ENCODE results near the gene SULT6B1. TPM values are rescaled to one million over a fixed set of nuclear protein-coding genes. Genes with fewer than 3 reads are reported as not detected.
"Not testable (repeated sequence)": the region's sequence is repeated elsewhere in the genome, so short reads cannot be mapped to it uniquely, and the experiment has no call there.

Gene SULT6B1
- total RNA-seq, 2 experiments from 2014 or later: not detected

GRCh38 chr2:37198681-37199065, 10.2 kb upstream of the SULT6B1 start:
- peaks cover 35% of the 10 kb centered on the region for H3K36me3 Mint-ChIP-seq (ENCODE audit: low read depth)

GRCh38 chr2:37196320-37197195, 8.1 kb upstream of the SULT6B1 start, which contains the start of gene CEBPZOS:
CEBPZOS (plus strand) TSS chr2:37196496; CDS start chr2:37199705, 3,209 bp downstream.
- ATAC-seq (peak; percentile 88), DNase-seq (peak; percentile 92)
- peaks cover 39% of the 10 kb centered on the region for H3K4me1 Mint-ChIP-seq (ENCODE audit: low read depth)
- no peaks in the 10 kb centered on the region for H3K27me3 Mint-ChIP-seq
- CTCF ChIA-PET: interaction anchor here (0.7 to 1.5 kb wide), 3 partner anchors 10 to 35 kb away, joined by 3 to 5 read pairs (median 3); partner anchors contain the start of genes CEBPZ and NDUFAF7
- TF ChIP-seq CTCF (IDR thresholded peaks at IDR 0.05): no peak
- H3K27ac Mint-ChIP-seq: peak within 1 kb of the TSS; percentile 97
- POLR2A ChIA-PET: interaction anchor here (0.6 to 1.1 kb wide), 3 partner anchors 39 to 56 kb away, joined by 4 to 5 read pairs (median 4); partner anchors contain the start of gene EIF2AK2
- intact Hi-C loops (cut with micrococcal nuclease): loop anchor here (5.0 kb wide), 1 partner anchor 36 kb away; the partner anchor contains the start of genes CEBPZ and NDUFAF7
- H3K36me3 Mint-ChIP-seq (ENCODE audit: low read depth): peaks cover 18% of the 10 kb centered on the region
- peak within 1 kb of the TSS; percentile 96 for H3K4me3 Mint-ChIP-seq
- no peaks in the 10 kb centered on the region for H3K9me3 Mint-ChIP-seq

More at GRCh38 chr2:37198681-37199065, 10.2 kb upstream of the SULT6B1 start:
- CTCF ChIA-PET: interaction anchor here (0.6 to 1.0 kb wide), 2 partner anchors 30 to 239 kb away, joined by 3 to 7 read pairs; no protein-coding TSS in a partner anchor
- POLR2A ChIA-PET: interaction anchor here (1.0 to 2.4 kb wide), 2 partner anchors 33 to 42 kb away, joined by 4 to 8 read pairs; partner anchors contain the start of genes CEBPZ, EIF2AK2 and NDUFAF7
- ATAC-seq: no peak
- no peak overlapping the region for H3K27ac Mint-ChIP-seq
- TF ChIP-seq CTCF (IDR thresholded peaks at IDR 0.05): no peak
- no peak for DNase-seq
- H3K27me3 Mint-ChIP-seq: no peaks in the 10 kb centered on the region
- intact Hi-C loops (cut with micrococcal nuclease): loop anchor here (5.0 kb wide), 1 partner anchor 34 kb away; the partner anchor contains the start of genes CEBPZ and NDUFAF7
- H3K9me3 Mint-ChIP-seq: peaks cover 2% of the 10 kb centered on the region
- H3K4me1 Mint-ChIP-seq (ENCODE audit: low read depth): peaks cover 47% of the 10 kb centered on the region
- no peak overlapping the region for H3K4me3 Mint-ChIP-seq

- DNase-seq, POLR2A ChIA-PET, H3K27me3 Mint-ChIP-seq, H3K9me3 Mint-ChIP-seq: not testable (repeated sequence)
- CTCF ChIA-PET: interaction anchor here (1.1 to 1.4 kb wide), 2 partner anchors 28 to 43 kb away, joined by 3 to 4 read pairs; no protein-coding TSS in a partner anchor
- Mint-ChIP-seq H3K4me3 (peak overlapping the region; percentile 96), H3K36me3 (ENCODE audit: low read depth) (peaks cover 13% of the 10 kb centered on the region), H3K4me1 (ENCODE audit: low read depth) (peaks cover 33% of the 10 kb centered on the region), H3K27ac (peak overlapping the region; percentile 97)
- intact Hi-C loops (cut with micrococcal nuclease): loop anchor here (5.0 kb wide), 1 partner anchor 36 kb away; the partner anchor contains the start of genes CEBPZ and NDUFAF7
- ATAC-seq: peak; percentile 17
Measured at GRCh38 chr2:37195862-37196319, 7.4 kb upstream of the SULT6B1 start.

DNA sequence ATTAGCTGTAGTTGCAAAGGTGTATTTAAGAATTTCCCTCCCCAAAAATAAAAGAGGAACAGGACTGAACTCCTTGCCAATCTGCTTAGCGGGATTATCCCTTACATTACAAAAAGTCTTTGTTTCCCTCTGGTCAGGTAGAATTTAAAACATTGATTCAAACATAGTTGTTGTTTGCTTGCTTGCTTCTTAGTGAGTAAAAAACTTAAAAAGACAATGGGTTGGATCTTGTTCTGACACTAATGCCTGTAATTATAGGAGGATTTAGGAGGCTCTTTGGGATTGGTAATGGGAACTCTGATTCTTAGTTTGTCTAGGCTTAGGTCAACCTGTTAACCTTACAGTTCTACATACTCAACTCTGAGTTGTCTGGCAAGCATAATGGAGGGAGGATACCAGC, 4.1 kb upstream of the SULT6B1 start:
- POLR2A ChIA-PET: interaction anchor here (0.6 kb wide), 1 partner anchor 52 kb away, joined by 3 read pairs; no protein-coding TSS in a partner anchor
- intact Hi-C loops (cut with micrococcal nuclease): no loop called here
- peaks cover 4% of the 10 kb centered on the region for H3K27me3 Mint-ChIP-seq

More for the DNA sequence above, 4.1 kb upstream of the SULT6B1 start:
- H3K4me3 Mint-ChIP-seq: no peak overlapping the region
- no peak for TF ChIP-seq CTCF (IDR thresholded peaks at IDR 0.05)
- no peak for DNase-seq
- peaks cover 6% of the 10 kb centered on the region for H3K36me3 Mint-ChIP-seq (ENCODE audit: low read depth)
- H3K4me1 Mint-ChIP-seq (ENCODE audit: low read depth): peaks cover 7% of the 10 kb centered on the region
- H3K27ac Mint-ChIP-seq: no peak overlapping the region
- CTCF ChIA-PET: interaction anchor here (2.5 kb wide), 1 partner anchor 24 kb away, joined by 8 read pairs; no protein-coding TSS in a partner anchor
- no peak for ATAC-seq
- no peaks in the 10 kb centered on the region for H3K9me3 Mint-ChIP-seq

All from activated CD8-positive, alpha-beta T cell treated with anti-CD3 and anti-CD28 coated beads for 36 hours (primary cell).